SK-N-SH (cell line): ENCODE results near the gene PROX2. TPM values are rescaled to one million over a fixed set of nuclear protein-coding genes. Genes with fewer than 3 reads are reported as not detected.

Experiments
- CTCF ChIA-PET: fragments of 300-600, 350-600 bp; formaldehyde crosslinking; extraction: SDS; loops from one replicate; lab custom pipeline; 2021; lab: Yijun Ruan, JAX
- POLR2A ChIA-PET: fragments of 350-600 bp; sonication (Branson Sonifier 250); formaldehyde crosslinking; extraction: SDS; loops from one replicate; lab custom pipeline; 2020; ENCODE audit warnings: antibody characterized with exemption, inconsistent platforms; lab: Yijun Ruan, JAX
- DNase-seq: peaks from one replicate; pipeline ENCODE4 v3.0.0; 2012
- H2AFZ ChIP-seq: fragments of 200-600 bp; sonication (generic); 2 replicates; pipeline ENCODE4 v1.8.1; 2016; ENCODE audit warnings: antibody characterized with exemption, mild to moderate bottlenecking, low read depth
- H3F3A ChIP-seq: fragments of 200-600 bp; sonication (generic); replicated peaks from 2 replicates; pipeline ENCODE3; 2016; ENCODE audit warnings: antibody characterized with exemption, mild to moderate bottlenecking; ENCODE audit not compliant: insufficient read depth
- H3K27ac ChIP-seq, 2 experiments: fragments of 200-500 bp in 1 of 2; fragments of 200-600 bp in 1 of 2; sonication (Bioruptor generic) in 1 of 2; sonication (generic), shearing (Covaris generic) in 1 of 2; 2 replicates each; pipeline versions ENCODE4 v1.5.1 to v1.6.1; 2014 to 2016; ENCODE audit warnings: low read depth in 2 of 2, inconsistent platforms in 1 of 2, low read length in 1 of 2, mild to moderate bottlenecking in 1 of 2, mixed read lengths in 1 of 2
- H3K27me3 ChIP-seq: fragments of 200-600 bp; sonication (generic), shearing (Covaris generic); 2 replicates; pipeline ENCODE4 v1.6.1; 2016; ENCODE audit warnings: mixed run types; ENCODE audit not compliant: insufficient read depth
- H3K36me3 ChIP-seq, 2 experiments: fragments of 200-500 bp in 1 of 2; fragments of 200-600 bp in 1 of 2; sonication (Bioruptor generic) in 1 of 2; sonication (generic) in 1 of 2; replicated peaks in 1 of 2; 2 replicates each; pipeline versions ENCODE3 to v1.5.1; 2014 to 2016; ENCODE audit warnings: low read length in 1 of 2, mild to moderate bottlenecking in 1 of 2; ENCODE audit not compliant: insufficient read depth in 2 of 2, control insufficient read depth in 1 of 2
- H3K4me1 ChIP-seq, 2 experiments: fragments of 200-500 bp in 1 of 2; fragments of 200-600 bp in 1 of 2; sonication (Bioruptor generic) in 1 of 2; sonication (generic), shearing (Covaris generic) in 1 of 2; 2 replicates each; pipeline versions ENCODE4 v1.5.1 to v1.6.1; 2014 to 2016; ENCODE audit warnings: low read depth in 1 of 2, low read length in 1 of 2, mixed run types in 1 of 2; ENCODE audit not compliant: insufficient read depth in 2 of 2, control insufficient read depth in 1 of 2
- H3K4me2 ChIP-seq: fragments of 200-600 bp; sonication (generic), shearing (Covaris generic); 2 replicates; pipeline ENCODE4 v1.6.1; 2017; ENCODE audit warnings: mixed run types
- H3K4me3 ChIP-seq, 2 experiments: fragments of 200-500 bp in 1 of 2; fragments of 200-600 bp in 1 of 2; sonication (Bioruptor generic) in 1 of 2; sonication (generic), shearing (Covaris generic) in 1 of 2; 2 replicates each; pipeline versions ENCODE4 v1.5.1 to v1.8.1; 2014 to 2016; ENCODE audit warnings: low read depth in 2 of 2, inconsistent platforms in 1 of 2, low read length in 1 of 2, mild to moderate bottlenecking in 1 of 2, mixed read lengths in 1 of 2, moderate library complexity in 1 of 2
- H3K79me2 ChIP-seq: fragments of 200-600 bp; sonication (generic); 2 replicates; pipeline ENCODE4 v1.8.1; 2017; ENCODE audit warnings: mild to moderate bottlenecking; ENCODE audit not compliant: insufficient read depth
- H3K9ac ChIP-seq: fragments of 200-600 bp; sonication (generic); 2 replicates; pipeline ENCODE4 v1.6.1; 2017; ENCODE audit warnings: mixed run types
- H3K9me2 ChIP-seq: fragments of 200-600 bp; sonication (generic); 2 replicates; pipeline ENCODE4 v1.6.1; 2017; ENCODE audit warnings: mixed run types
- H3K9me3 ChIP-seq: fragments of 200-600 bp; sonication (generic); 2 replicates; pipeline ENCODE4 v1.6.1; 2017; ENCODE audit warnings: mixed run types, mild to moderate bottlenecking, moderate library complexity
- H4K20me1 ChIP-seq: fragments of 200-600 bp; sonication (generic); 2 replicates; pipeline ENCODE4 v1.6.1; 2017; ENCODE audit warnings: mild to moderate bottlenecking, mixed run types; ENCODE audit not compliant: insufficient read depth
- EP300 ChIP-seq, 2 experiments: IDR thresholded peaks; 2 replicates each; pipeline versions ENCODE4 v1.4.0 to v1.6.1; 2012; ENCODE audit warnings: borderline replicate concordance in 1 of 2, low read depth in 1 of 2, low read length in 1 of 2
- FOXJ3 ChIP-seq: sonication (generic); formaldehyde crosslinking; IDR thresholded peaks from 2 replicates; pipeline ENCODE4 v1.5.1; 2020; ENCODE audit warnings: mild to moderate bottlenecking, missing genetic modification reagents
- GABPA ChIP-seq: IDR thresholded peaks from 2 replicates; pipeline ENCODE4 v1.4.0; 2012; ENCODE audit warnings: low read depth, mild to moderate bottlenecking
- GATA2 ChIP-seq: sonication (generic); formaldehyde crosslinking; IDR thresholded peaks from 2 replicates; pipeline ENCODE4 v1.5.0; 2020; ENCODE audit warnings: mild to moderate bottlenecking, missing genetic modification reagents
- JUND ChIP-seq: IDR thresholded peaks from 2 replicates; pipeline ENCODE4 v1.4.0; 2012
- MEF2A ChIP-seq: IDR thresholded peaks from 2 replicates; pipeline ENCODE4 v1.4.0; 2012; ENCODE audit warnings: low read depth, borderline replicate concordance
- NFIC ChIP-seq: IDR thresholded peaks from 2 replicates; pipeline ENCODE4 v1.4.0; 2012; ENCODE audit warnings: borderline replicate concordance
- NRF1 ChIP-seq: IDR thresholded peaks from 2 replicates; pipeline ENCODE4 v1.6.1; 2012; ENCODE audit warnings: low read depth, mild to moderate bottlenecking, low read length
- RCOR1 ChIP-seq: fragments of 150-350 bp; IDR thresholded peaks from 2 replicates; pipeline ENCODE4 v1.6.1; 2017; ENCODE audit warnings: antibody characterized with exemption, low read length
- RXRA ChIP-seq: IDR thresholded peaks from 2 replicates; pipeline ENCODE4 v1.4.0; 2012; ENCODE audit warnings: low read depth, mild to moderate bottlenecking, borderline replicate concordance
- TCF12 ChIP-seq: IDR thresholded peaks from 2 replicates; pipeline ENCODE4 v1.4.0; 2012
- TEAD4 ChIP-seq: IDR thresholded peaks from 2 replicates; pipeline ENCODE4 v1.4.0; 2012; ENCODE audit warnings: mild to moderate bottlenecking, borderline replicate concordance; ENCODE audit not compliant: insufficient read depth
- WGBS: methylation state at CpG from one replicate; pipeline ENCODE4 v1.1.6; 2017; ENCODE audit warnings: low lambda C conversion rate; 5-methylcytosine and 5-hydroxymethylcytosine counted together
- polyA plus RNA-seq, 3 experiments: library from polyadenylated mRNA; depleted of rRNA; stranded (reverse); fragments of >200 nt; gene quantifications; 2 replicates each; pipeline ENCODE4 v1.2.3, GENCODE V29; 2012
- TF ChIP-seq, protein P1 (sequence below): IDR thresholded peaks from 2 replicates; pipeline ENCODE4 v1.4.0; 2012; ENCODE audit warnings: low read depth, borderline replicate concordance
- TF ChIP-seq, protein P2 (sequence below): IDR thresholded peaks from 2 replicates; pipeline ENCODE4 v1.4.0; 2012; ENCODE audit warnings: low read depth, borderline replicate concordance
- TF ChIP-seq, protein P3 (sequence below): fragments of 200-600 bp; sonication (generic); IDR thresholded peaks from 2 replicates; pipeline ENCODE4 v1.6.1; 2017; ENCODE audit warnings: antibody characterized with exemption, mild to moderate bottlenecking, moderate library complexity
- TF ChIP-seq, protein P4 (sequence below): fragments of 150-350 bp; IDR thresholded peaks from 2 replicates; pipeline ENCODE4 v1.6.1; 2017; ENCODE audit warnings: antibody characterized with exemption, low read length, low read depth, borderline replicate concordance

The PROX2 gene
- polyA plus RNA-seq, 1 of the 3 experiments (the other 2 are of a cell fraction): not detected

DNA sequence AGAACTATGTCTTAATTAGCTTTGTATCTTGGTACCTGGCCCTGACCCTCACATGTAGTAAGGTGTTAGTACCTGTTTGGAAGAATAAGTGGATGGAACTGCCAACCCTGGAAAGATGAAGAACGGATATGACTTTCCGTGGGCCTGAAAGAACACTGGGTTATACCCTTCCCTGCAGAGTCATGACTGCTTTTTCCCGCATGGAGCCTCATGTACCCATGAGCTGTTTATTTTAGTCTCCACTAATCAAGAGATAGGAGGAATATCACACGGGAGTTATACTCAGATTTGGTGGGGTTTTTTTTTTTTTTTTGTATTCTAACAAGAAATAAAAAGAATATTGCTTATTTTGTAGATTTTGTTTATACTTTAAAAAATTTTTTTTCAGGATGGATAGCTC is 21.7 kb upstream of the PROX2 start:
- Histone ChIP-seq H3K4me2 (no peak overlapping the region), H3K4me1 (no peaks in the 10 kb centered on the region), H3K4me3 (no peak overlapping the region), H3K27ac (no peak overlapping the region), H2AFZ (no peak overlapping the region), H3F3A (peaks cover 7% of the 10 kb centered on the region), H3K9me3 (no peaks in the 10 kb centered on the region), H3K27me3 (no peaks in the 10 kb centered on the region), H3K9ac (no peak overlapping the region), H3K79me2 (0 out of 2 replicates have a peak, but pooled peaks cover under 1% of the 10 kb centered on the region), H3K9me2 (no peaks in the 10 kb centered on the region), H4K20me1 (no peaks in the 10 kb centered on the region), H3K36me3 (peaks cover 81 to 92% of the 10 kb centered on the region in 2 experiments)
- 92% methylated on average over 4 of the region's 4 CpGs for WGBS
- CTCF ChIA-PET: interaction anchor here (13.2 to 26.0 kb wide), 2 partner anchors 10 to 43 kb away, joined by 124 to 537 read pairs; no protein-coding TSS in a partner anchor
- TF ChIP-seq JUND: no peak
- TF ChIP-seq MEF2A: no peak
- TF ChIP-seq, protein P1, sequence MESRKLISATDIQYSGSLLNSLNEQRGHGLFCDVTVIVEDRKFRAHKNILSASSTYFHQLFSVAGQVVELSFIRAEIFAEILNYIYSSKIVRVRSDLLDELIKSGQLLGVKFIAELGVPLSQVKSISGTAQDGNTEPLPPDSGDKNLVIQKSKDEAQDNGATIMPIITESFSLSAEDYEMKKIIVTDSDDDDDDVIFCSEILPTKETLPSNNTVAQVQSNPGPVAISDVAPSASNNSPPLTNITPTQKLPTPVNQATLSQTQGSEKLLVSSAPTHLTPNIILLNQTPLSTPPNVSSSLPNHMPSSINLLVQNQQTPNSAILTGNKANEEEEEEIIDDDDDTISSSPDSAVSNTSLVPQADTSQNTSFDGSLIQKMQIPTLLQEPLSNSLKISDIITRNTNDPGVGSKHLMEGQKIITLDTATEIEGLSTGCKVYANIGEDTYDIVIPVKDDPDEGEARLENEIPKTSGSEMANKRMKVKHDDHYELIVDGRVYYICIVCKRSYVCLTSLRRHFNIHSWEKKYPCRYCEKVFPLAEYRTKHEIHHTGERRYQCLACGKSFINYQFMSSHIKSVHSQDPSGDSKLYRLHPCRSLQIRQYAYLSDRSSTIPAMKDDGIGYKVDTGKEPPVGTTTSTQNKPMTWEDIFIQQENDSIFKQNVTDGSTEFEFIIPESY: no peak
- TF ChIP-seq GATA2 (CRISPR knock-in tag): no peak
- TF ChIP-seq RXRA: no peak
- TF ChIP-seq TEAD4: no peak
- TF ChIP-seq, protein P2, sequence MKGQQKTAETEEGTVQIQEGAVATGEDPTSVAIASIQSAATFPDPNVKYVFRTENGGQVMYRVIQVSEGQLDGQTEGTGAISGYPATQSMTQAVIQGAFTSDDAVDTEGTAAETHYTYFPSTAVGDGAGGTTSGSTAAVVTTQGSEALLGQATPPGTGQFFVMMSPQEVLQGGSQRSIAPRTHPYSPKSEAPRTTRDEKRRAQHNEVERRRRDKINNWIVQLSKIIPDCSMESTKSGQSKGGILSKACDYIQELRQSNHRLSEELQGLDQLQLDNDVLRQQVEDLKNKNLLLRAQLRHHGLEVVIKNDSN: no peak
- no peak for TF ChIP-seq NFIC
- no peak for TF ChIP-seq FOXJ3
- TF ChIP-seq RCOR1: no peak
- TF ChIP-seq GABPA: no peak
- TF ChIP-seq, protein P3, sequence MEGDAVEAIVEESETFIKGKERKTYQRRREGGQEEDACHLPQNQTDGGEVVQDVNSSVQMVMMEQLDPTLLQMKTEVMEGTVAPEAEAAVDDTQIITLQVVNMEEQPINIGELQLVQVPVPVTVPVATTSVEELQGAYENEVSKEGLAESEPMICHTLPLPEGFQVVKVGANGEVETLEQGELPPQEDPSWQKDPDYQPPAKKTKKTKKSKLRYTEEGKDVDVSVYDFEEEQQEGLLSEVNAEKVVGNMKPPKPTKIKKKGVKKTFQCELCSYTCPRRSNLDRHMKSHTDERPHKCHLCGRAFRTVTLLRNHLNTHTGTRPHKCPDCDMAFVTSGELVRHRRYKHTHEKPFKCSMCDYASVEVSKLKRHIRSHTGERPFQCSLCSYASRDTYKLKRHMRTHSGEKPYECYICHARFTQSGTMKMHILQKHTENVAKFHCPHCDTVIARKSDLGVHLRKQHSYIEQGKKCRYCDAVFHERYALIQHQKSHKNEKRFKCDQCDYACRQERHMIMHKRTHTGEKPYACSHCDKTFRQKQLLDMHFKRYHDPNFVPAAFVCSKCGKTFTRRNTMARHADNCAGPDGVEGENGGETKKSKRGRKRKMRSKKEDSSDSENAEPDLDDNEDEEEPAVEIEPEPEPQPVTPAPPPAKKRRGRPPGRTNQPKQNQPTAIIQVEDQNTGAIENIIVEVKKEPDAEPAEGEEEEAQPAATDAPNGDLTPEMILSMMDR: no peak
- TF ChIP-seq NRF1: no peak
- no peak for TF ChIP-seq EP300 (IDR thresholded peaks at IDR 0.05; ENCODE audit: borderline replicate concordance in 1 of 2, low read depth in 1 of 2, low read length in 1 of 2)
- TF ChIP-seq TCF12: no peak
- TF ChIP-seq, protein P4, sequence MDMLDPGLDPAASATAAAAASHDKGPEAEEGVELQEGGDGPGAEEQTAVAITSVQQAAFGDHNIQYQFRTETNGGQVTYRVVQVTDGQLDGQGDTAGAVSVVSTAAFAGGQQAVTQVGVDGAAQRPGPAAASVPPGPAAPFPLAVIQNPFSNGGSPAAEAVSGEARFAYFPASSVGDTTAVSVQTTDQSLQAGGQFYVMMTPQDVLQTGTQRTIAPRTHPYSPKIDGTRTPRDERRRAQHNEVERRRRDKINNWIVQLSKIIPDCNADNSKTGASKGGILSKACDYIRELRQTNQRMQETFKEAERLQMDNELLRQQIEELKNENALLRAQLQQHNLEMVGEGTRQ: no peak
- POLR2A ChIA-PET: no interaction called here
- no peak for DNase-seq
